Anterior cingulate cortex (tissue), 58 donors: ENCODE results near the gene CD163L1.
"Not testable (repeated sequence)": the region's sequence is repeated elsewhere in the genome, so short reads cannot be mapped to it uniquely, and the experiment has no call there.

Source experiments
- DNase-seq, 58 donors: peaks; one replicate each; lab custom pipeline; 2025; lab: John Stamatoyannopoulos, UW

CD163L1 gene

DNA sequence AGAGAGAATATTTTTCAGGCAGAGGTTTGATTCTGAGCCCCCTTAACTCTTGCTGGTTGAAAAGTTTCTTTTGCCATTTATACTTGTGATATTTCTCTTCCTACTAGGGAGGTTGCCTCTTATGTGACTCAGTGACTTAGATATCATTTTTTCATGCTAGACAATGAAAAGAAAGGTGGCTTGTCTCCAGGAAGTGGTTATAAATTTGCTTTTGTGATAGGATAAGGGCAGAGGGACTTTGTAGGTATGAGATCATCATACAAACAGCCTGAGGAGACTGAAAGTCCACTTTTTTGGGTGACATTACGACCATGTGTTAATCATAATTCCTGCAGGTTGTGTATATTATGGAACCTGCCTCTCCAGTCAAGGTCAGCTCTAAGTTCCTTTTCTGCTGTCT lies 104.3 kb downstream of the CD163L1 start:
- DNase-seq, result no peak

DNA sequence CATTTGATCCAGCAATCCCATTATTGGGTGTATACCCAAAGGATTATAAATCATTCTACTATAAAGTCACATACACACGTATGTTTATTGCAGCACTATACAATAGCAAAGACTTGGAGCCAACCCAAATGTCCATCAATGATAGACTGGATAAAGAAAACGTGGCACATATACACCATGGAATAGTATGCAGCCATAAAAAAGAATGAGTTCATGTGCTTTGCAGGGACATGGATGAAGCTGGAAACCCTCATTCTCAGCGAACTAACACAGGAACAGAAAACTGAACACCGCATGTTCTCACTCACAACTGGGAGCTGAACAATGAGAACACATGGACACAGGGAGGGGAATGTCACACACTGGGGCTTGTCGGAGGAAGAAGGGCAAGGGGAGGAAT lies 106.2 kb downstream of the CD163L1 start:
- not testable (repeated sequence) for DNase-seq

DNA sequence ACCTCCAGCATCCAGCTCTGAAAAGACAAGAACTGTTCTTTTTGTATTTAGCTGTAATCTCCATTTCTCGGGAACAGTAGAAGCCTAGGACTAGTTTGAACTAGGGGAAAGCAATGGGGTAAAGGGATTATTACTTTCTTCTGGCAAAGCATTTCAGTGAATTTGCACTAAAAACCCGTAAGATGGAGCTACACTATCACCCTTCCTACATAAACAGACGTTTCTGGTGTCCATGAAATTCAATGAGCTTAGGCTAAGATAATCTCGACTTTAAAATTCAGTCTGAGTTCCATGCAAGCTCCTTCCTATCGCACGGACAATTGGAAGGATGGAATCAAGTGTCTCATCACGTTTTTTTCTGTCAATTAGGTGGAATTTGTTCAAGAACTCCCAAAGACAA lies 116.0 kb downstream of the CD163L1 start:
- no peak for DNase-seq

GRCh38 chr12:7324176-7324575 lies 119.8 kb downstream of the CD163L1 start:
- no peak for DNase-seq

- no peak for DNase-seq
Observed at GRCh38 chr12:7322599-7322998, 121.4 kb downstream of the CD163L1 start.

- DNase-seq, result no peak
Observed at GRCh38 chr12:7321624-7322023, 122.3 kb downstream of the CD163L1 start.

- no peak for DNase-seq
Observed at GRCh38 chr12:7319930-7320329, 124.0 kb downstream of the CD163L1 start.

DNA sequence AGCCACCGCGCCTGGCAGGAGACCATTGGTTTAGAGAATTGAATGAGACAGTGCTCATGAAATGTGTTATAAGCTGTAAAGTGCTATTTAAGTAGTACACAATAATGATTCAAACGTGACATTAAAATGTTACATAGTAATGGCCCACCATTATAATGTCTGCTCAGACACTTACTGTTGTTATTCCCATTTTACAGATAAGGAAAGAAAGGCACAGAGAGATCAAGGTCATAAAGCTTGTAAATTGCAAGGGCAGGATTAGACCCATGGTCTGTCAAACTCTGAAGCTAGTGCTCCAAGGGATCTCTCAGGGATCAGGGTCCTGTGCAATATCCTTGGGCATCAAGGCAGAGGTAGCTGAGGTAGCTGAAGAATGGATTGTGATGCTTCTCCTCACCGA lies 133.9 kb downstream of the CD163L1 start:
- DNase-seq, result no peak
